IMR-90 (cell line): ENCODE data around the gene ARMS2. TPM values are rescaled to one million over a fixed set of nuclear protein-coding genes. Genes with fewer than 3 reads are reported as not detected.

ENCODE experiments used
- ATAC-seq: fragments of 200-7000 bp; cut with Tn5 transposase; 2 replicates; pipeline ENCODE4 v1.9.1; 2020; ENCODE audit warnings: low read depth, mild to moderate bottlenecking, moderate library complexity
- BruUV-seq: library from RNA; stranded (reverse); fragments of 400-500 nt; replicated peaks from 2 replicates; lab custom pipeline; 2021; lab: Mats Ljungman, UMichigan
- CTCF ChIA-PET: fragments of 300-600 bp; formaldehyde crosslinking; extraction: SDS; loops from one replicate; lab custom pipeline; 2021; ENCODE audit warnings: antibody characterized with exemption; lab: Yijun Ruan, JAX
- POLR2A ChIA-PET: fragments of 300-600 bp; sonication (Branson Sonifier 250); formaldehyde crosslinking; loops from one replicate; lab custom pipeline; 2022; ENCODE audit warnings: antibody characterized with exemption; ENCODE audit not compliant: unreplicated experiment; lab: Charles Lee
- DNase-seq: peaks from one replicate; pipeline ENCODE4 v3.0.0; 2013
- H2AFZ ChIP-seq: replicated peaks from 2 replicates; pipeline ENCODE3; 2013; ENCODE audit warnings: low read length, mild to moderate bottlenecking; ENCODE audit not compliant: poor library complexity
- H2AK5ac ChIP-seq: 2 replicates; pipeline ENCODE4 v1.6.1; 2013; ENCODE audit warnings: low read depth, low read length, inconsistent platforms
- H2AK9ac ChIP-seq: replicated peaks from 2 replicates; pipeline ENCODE3; 2013; ENCODE audit warnings: mild to moderate bottlenecking, low read depth, low read length, moderate library complexity; ENCODE audit not compliant: poor library complexity
- H2BK120ac ChIP-seq: 2 replicates; pipeline ENCODE4 v1.6.1; 2013; ENCODE audit warnings: low read depth, low read length, inconsistent platforms
- H2BK15ac ChIP-seq: 3 replicates; pipeline ENCODE4 v1.6.1; 2013; ENCODE audit warnings: low read depth, low read length, inconsistent platforms
- H2BK20ac ChIP-seq: 2 replicates; pipeline ENCODE4 v1.6.1; 2013; ENCODE audit warnings: low read depth, mild to moderate bottlenecking, inconsistent platforms, low read length, moderate library complexity
- H2BK5ac ChIP-seq: 2 replicates; pipeline ENCODE4 v1.6.1; 2013; ENCODE audit warnings: mild to moderate bottlenecking, low read depth, low read length, inconsistent platforms; ENCODE audit not compliant: poor library complexity, severe bottlenecking
- H3K14ac ChIP-seq: replicated peaks from 2 replicates; pipeline ENCODE4 v1.6.1; 2013; ENCODE audit warnings: low read depth, low read length, inconsistent platforms
- H3K18ac ChIP-seq: 2 replicates; pipeline ENCODE4 v1.6.1; 2013; ENCODE audit warnings: low read depth, low read length, control low read depth
- H3K23ac ChIP-seq: 2 replicates; pipeline ENCODE4 v1.6.1; 2013; ENCODE audit warnings: low read depth, low read length, inconsistent platforms
- H3K27ac ChIP-seq: 2 replicates; pipeline ENCODE4 v1.5.1; 2013; ENCODE audit warnings: mild to moderate bottlenecking, control low read depth, low read length; ENCODE audit not compliant: insufficient read depth
- H3K27me3 ChIP-seq: 2 replicates; pipeline ENCODE4 v1.6.1; 2013; ENCODE audit warnings: low read length; ENCODE audit not compliant: control insufficient read depth, insufficient read depth
- H3K36me3 ChIP-seq: 2 replicates; pipeline ENCODE4 v1.6.1; 2013; ENCODE audit warnings: low read length, mixed read lengths; ENCODE audit not compliant: control insufficient read depth, insufficient read depth
- H3K4ac ChIP-seq: 2 replicates; pipeline ENCODE4 v1.6.1; 2013; ENCODE audit warnings: low read depth, low read length, inconsistent platforms
- H3K4me1 ChIP-seq: 2 replicates; pipeline ENCODE4 v1.6.1; 2013; ENCODE audit warnings: low read length, mixed read lengths; ENCODE audit not compliant: control insufficient read depth, insufficient read depth
- H3K4me2 ChIP-seq: 2 replicates; pipeline ENCODE4 v1.6.1; 2013; ENCODE audit warnings: low read depth, mild to moderate bottlenecking, control low read depth, low read length, moderate library complexity
- H3K4me3 ChIP-seq: 2 replicates; pipeline ENCODE4 v1.5.1; 2013; ENCODE audit warnings: low read depth, mild to moderate bottlenecking, control low read depth, low read length, moderate library complexity; ENCODE audit not compliant: insufficient read depth
- H3K56ac ChIP-seq: 2 replicates; pipeline ENCODE4 v1.6.1; 2013; ENCODE audit warnings: low read length, inconsistent platforms; ENCODE audit not compliant: insufficient read depth; ENCODE audit errors: extremely low read depth
- H3K79me1 ChIP-seq, 2 experiments: 2 replicates each; pipeline ENCODE4 v1.6.1; 2013; ENCODE audit warnings: low read length in 2 of 2, inconsistent platforms in 1 of 2, low read depth in 1 of 2
- H3K9ac ChIP-seq: 2 replicates; pipeline ENCODE4 v1.6.1; 2013; ENCODE audit warnings: low read depth, low read length, control low read depth
- H3K9me1 ChIP-seq: 2 replicates; pipeline ENCODE4 v1.6.1; 2013; ENCODE audit warnings: low read length, inconsistent platforms; ENCODE audit not compliant: insufficient read depth
- H3K9me3 ChIP-seq: 2 replicates; pipeline ENCODE4 v1.6.1; 2013; ENCODE audit warnings: low read length; ENCODE audit not compliant: control insufficient read depth, insufficient read depth
- H4K20me1 ChIP-seq: 2 replicates; pipeline ENCODE4 v1.6.1; 2013; ENCODE audit warnings: low read length, inconsistent platforms; ENCODE audit not compliant: insufficient read depth
- H4K5ac ChIP-seq: 2 replicates; pipeline ENCODE4 v1.6.1; 2013; ENCODE audit warnings: mild to moderate bottlenecking, low read depth, low read length, control low read depth
- H4K8ac ChIP-seq, 2 experiments: 2 replicates each; pipeline ENCODE4 v1.6.1; 2013; ENCODE audit warnings: low read depth in 2 of 2, low read length in 2 of 2, control low read depth in 1 of 2, inconsistent platforms in 1 of 2
- H4K91ac ChIP-seq: 2 replicates; pipeline ENCODE4 v1.6.1; 2013; ENCODE audit warnings: low read depth, low read length, inconsistent platforms; ENCODE audit not compliant: insufficient read depth
- FOS ChIP-seq: fragments of 150-350 bp; IDR thresholded peaks from 2 replicates; pipeline ENCODE4 v1.6.1; 2016; ENCODE audit warnings: low read depth, low read length
- NFE2L2 ChIP-seq: fragments of 150-350 bp; IDR thresholded peaks from 2 replicates; pipeline ENCODE4 v1.6.1; 2016; ENCODE audit warnings: low read depth, mild to moderate bottlenecking, low read length
- USF2 ChIP-seq: fragments of 150-350 bp; IDR thresholded peaks from 2 replicates; pipeline ENCODE4 v1.6.1; 2017; ENCODE audit warnings: mild to moderate bottlenecking, antibody characterized with exemption, low read length, low read depth
- WGBS, 2 experiments: methylation state at CpG; one replicate each; pipeline versions ENCODE4 v1.1.5 to v1.1.7; 2013; ENCODE audit warnings: missing lambda C conversion rate in 2 of 2; ENCODE audit not compliant: insufficient read length in 1 of 2; ENCODE audit errors: extremely low coverage in 2 of 2; 5-methylcytosine and 5-hydroxymethylcytosine counted together
- dilution Hi-C: fragments of 300-500 bp; cut with HindIII; formaldehyde crosslinking; loops from one replicate; pipeline ENCODE4 v1.14.3; 2018; ENCODE audit warnings: low sequenced_read_pairs; ENCODE audit not compliant: unreplicated experiment
- in situ Hi-C: fragments of 300-500 bp; cut with MboI; formaldehyde crosslinking; loops from 3 replicates; pipeline ENCODE4 v1.14.3; 2019; ENCODE audit warnings: low sequenced_read_pairs, inconsistent platforms, mixed read lengths
- intact Hi-C: fragments of 100-400 bp; cut with micrococcal nuclease; formaldehyde crosslinking; loops from 2 replicates; pipeline ENCODE4 v1.10.0; 2022
- polyA plus RNA-seq, 3 experiments: library from polyadenylated mRNA; depleted of rRNA; stranded (reverse); fragments of >200 nt; gene quantifications; 2 replicates each; pipeline ENCODE4 v1.2.3, GENCODE V29; 2012; ENCODE audit warnings: low replicate concordance in 1 of 3
- total RNA-seq: library from RNA; depleted of rRNA; stranded (reverse); fragments of >200 nt; gene quantifications from 2 replicates; pipeline ENCODE4 v1.2.3, GENCODE V29; 2012

The ARMS2 gene
- total and polyA plus RNA-seq, 2 of the 4 experiments (the other 2 are of a cell fraction): not detected

DNA sequence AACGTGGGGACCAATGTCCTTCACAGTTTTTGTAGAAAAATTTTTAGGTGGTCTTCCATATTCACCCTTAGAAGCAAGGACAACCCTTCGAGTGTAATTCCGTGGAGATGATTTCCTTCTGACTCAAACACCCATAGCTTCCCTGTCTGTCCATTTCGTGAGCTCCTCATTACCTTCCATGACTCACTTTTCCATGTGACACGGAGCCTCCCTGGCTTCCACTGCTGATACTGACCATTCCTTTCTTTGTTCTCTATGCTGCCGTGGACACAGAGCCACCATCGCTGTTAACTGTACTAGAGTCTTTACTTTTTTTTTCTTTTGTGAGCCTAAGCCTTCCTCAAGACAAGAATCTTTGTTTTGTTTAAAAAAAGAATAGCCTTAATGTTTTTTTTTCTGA lies 12.5 kb upstream of the ARMS2 start:
- no peak overlapping the region for H4K91ac ChIP-seq
- intact Hi-C loops: no loop called here
- H3K9me1 ChIP-seq: no peaks in the 10 kb centered on the region
- H3K27me3 ChIP-seq: no peaks in the 10 kb centered on the region
- H3K27ac ChIP-seq: no peak overlapping the region
- H4K5ac ChIP-seq: no peak overlapping the region
- H3K4ac ChIP-seq: no peak overlapping the region
- H3K14ac ChIP-seq: no peak overlapping the region
- ChIA-PET CTCF (interaction anchor here (0.7 to 2.0 kb wide), 4 partner anchors 27 to 143 kb away, joined by 3 to 6 read pairs (median 4); no protein-coding TSS in a partner anchor), POLR2A (interaction anchor here (0.7 kb wide), 1 partner anchor 11 kb away, joined by 4 read pairs; no protein-coding TSS in a partner anchor)
- no peaks in the 10 kb centered on the region for H3K79me1 ChIP-seq
- no TSS peak for BruUV-seq
- TF ChIP-seq FOS (peak; percentile 21; the same call in 1 of the 2 replicates), USF2 (peak; percentile 54; the same call in 1 of the 2 replicates), NFE2L2 (no peak)
- no peak overlapping the region for H3K4me3 ChIP-seq
- H2BK120ac ChIP-seq: no peak overlapping the region
- peaks cover 1% of the 10 kb centered on the region for H3K9me3 ChIP-seq
- H3K9ac ChIP-seq: no peak overlapping the region
- H4K8ac ChIP-seq: no peak overlapping the region
- no peak overlapping the region for H2BK15ac ChIP-seq
- no peak overlapping the region for H2AK9ac ChIP-seq
- in situ Hi-C loops: no loop called here
- no peak overlapping the region for H3K56ac ChIP-seq
- no peak overlapping the region for H2BK5ac ChIP-seq
- ATAC-seq (peak; percentile 46), DNase-seq (peak; percentile 77)
- H3K36me3 ChIP-seq: no peaks in the 10 kb centered on the region
- no peak overlapping the region for H3K18ac ChIP-seq
- no peak overlapping the region for H2BK20ac ChIP-seq
- H2AFZ ChIP-seq: peak overlapping the region; percentile 29
- no peak overlapping the region for H2AK5ac ChIP-seq
- dilution Hi-C loops: no loop called here
- no peak overlapping the region for H3K4me2 ChIP-seq
- no peak overlapping the region for H3K23ac ChIP-seq
- H3K4me1 ChIP-seq: peaks cover 2% of the 10 kb centered on the region; the same call in 1 of the 2 replicates
- H4K20me1 ChIP-seq: no peaks in the 10 kb centered on the region
- 40% methylated on average over 3 of the region's 7 CpGs; no CpG with 5 or more reads in 1 of the 2 experiments for WGBS, 2 experiments
